Measurements from ENCODE around the gene NGF. TPM values are rescaled to one million over a fixed set of nuclear protein-coding genes. Genes with fewer than 3 reads are reported as not detected.

Gene NGF
- total RNA-seq = 0.60 and 0.89 TPM in 2 replicates

GRCh38 chr1:115337633-115338456 lies at the start of gene NGF:
TSS of gene NGF (minus strand) at chr1:115338249. CDS start at chr1:115286795, 51,454 bp downstream.

Other genes starting within 250 kb of the NGF start
- 0.23 and 0.30 TPM in 2 replicates for gene TSPAN2, start 248.7 kb downstream of the NGF start, total RNA-seq